ENCODE measurements around the gene KCNK18.

The KCNK18 gene

GRCh38 chr10:117197189-117197588 is at the start of gene KCNK18:
KCNK18 (plus strand) TSS chr10:117197489; CDS start chr10:117197489, 0 bp downstream.
- no peak for TF ChIP-seq CTCF (IDR thresholded peaks at IDR 0.05; ENCODE audit: low read depth, low read length)
- no peak within 1 kb of the TSS for H3K4me3 ChIP-seq (ENCODE audit: low read depth, low read length)

GRCh38 chr10:117148284-117148683 is 49.0 kb upstream of the KCNK18 start:
- H3K4me3 ChIP-seq (ENCODE audit: low read depth, low read length) = no peak overlapping the region
- TF ChIP-seq CTCF (IDR thresholded peaks at IDR 0.05; ENCODE audit: low read depth, low read length) = no peak

GRCh38 chr10:117152668-117153067 is 44.6 kb upstream of the KCNK18 start:
- TF ChIP-seq CTCF (IDR thresholded peaks at IDR 0.05; ENCODE audit: low read depth, low read length) = no peak
- H3K4me3 ChIP-seq (ENCODE audit: low read depth, low read length) = no peak overlapping the region

GRCh38 chr10:117158297-117158696 is 39.0 kb upstream of the KCNK18 start:
- TF ChIP-seq CTCF (IDR thresholded peaks at IDR 0.05; ENCODE audit: low read depth, low read length) = no peak
- no peak overlapping the region for H3K4me3 ChIP-seq (ENCODE audit: low read depth, low read length)

GRCh38 chr10:117159390-117159789 is 37.9 kb upstream of the KCNK18 start:
- H3K4me3 ChIP-seq (ENCODE audit: low read depth, low read length) = no peak overlapping the region
- no peak for TF ChIP-seq CTCF (IDR thresholded peaks at IDR 0.05; ENCODE audit: low read depth, low read length)

GRCh38 chr10:117160567-117160966 is 36.7 kb upstream of the KCNK18 start:
- no peak overlapping the region for H3K4me3 ChIP-seq (ENCODE audit: low read depth, low read length)
- TF ChIP-seq CTCF (IDR thresholded peaks at IDR 0.05; ENCODE audit: low read depth, low read length) = no peak

GRCh38 chr10:117161386-117162033 is 35.8 kb upstream of the KCNK18 start:
- TF ChIP-seq CTCF (IDR thresholded peaks at IDR 0.05; ENCODE audit: low read depth, low read length) = no peak
- H3K4me3 ChIP-seq (ENCODE audit: low read depth, low read length) = no peak overlapping the region

All from WI38 (cell line).